HFFc6 (cell line): Measurements from ENCODE around the gene PDE4D. TPM values are rescaled to one million over a fixed set of nuclear protein-coding genes. Genes with fewer than 3 reads are reported as not detected.

ENCODE experiments used
- DNase-seq: peaks from one replicate; pipeline ENCODE4 v3.0.0-alpha.2; 2018
- H3K27ac Mint-ChIP-seq: 2 replicates; pipeline ENCODE4 v1.8.0; 2020; ENCODE audit warnings: mild to moderate bottlenecking, mixed read lengths
- H3K27me3 Mint-ChIP-seq: 2 replicates; pipeline ENCODE4 v1.8.0; 2021; ENCODE audit warnings: mild to moderate bottlenecking, moderate library complexity, mixed read lengths; ENCODE audit not compliant: insufficient read depth
- H3K36me3 Mint-ChIP-seq: 2 replicates; pipeline ENCODE4 v1.8.0; 2021; ENCODE audit warnings: low read depth, mixed read lengths
- H3K4me1 Mint-ChIP-seq: 2 replicates; pipeline ENCODE4 v1.8.0; 2020; ENCODE audit warnings: low read depth, mixed read lengths
- H3K4me3 Mint-ChIP-seq: 2 replicates; pipeline ENCODE4 v1.8.0; 2020; ENCODE audit warnings: mild to moderate bottlenecking, moderate library complexity, mixed read lengths
- H3K9me3 Mint-ChIP-seq: 2 replicates; pipeline ENCODE4 v1.8.0; 2020; ENCODE audit warnings: mild to moderate bottlenecking, mixed read lengths
- total RNA-seq, 6 experiments: library from RNA; stranded (reverse); fragmentation: NEBNext Ultra II Directional; extraction: Animal tissue kit (Norgen Biotek cat#: 25700); gene quantifications; 2 replicates in 1 of 6; 3 replicates in 5 of 6; pipeline ENCODE4 v1.2.3, GENCODE V29; 2021
- TF ChIP-seq, protein P1 (sequence below): fragments of 200-600 bp; sonication (generic); IDR thresholded peaks from 2 replicates; pipeline ENCODE4 v1.5.0; 2021; ENCODE audit warnings: antibody characterized with exemption, mild to moderate bottlenecking

PDE4D gene
- total RNA-seq, 6 experiments from 2014 or later, result 1.8 to 7.3 (median 6.2) TPM

DNA sequence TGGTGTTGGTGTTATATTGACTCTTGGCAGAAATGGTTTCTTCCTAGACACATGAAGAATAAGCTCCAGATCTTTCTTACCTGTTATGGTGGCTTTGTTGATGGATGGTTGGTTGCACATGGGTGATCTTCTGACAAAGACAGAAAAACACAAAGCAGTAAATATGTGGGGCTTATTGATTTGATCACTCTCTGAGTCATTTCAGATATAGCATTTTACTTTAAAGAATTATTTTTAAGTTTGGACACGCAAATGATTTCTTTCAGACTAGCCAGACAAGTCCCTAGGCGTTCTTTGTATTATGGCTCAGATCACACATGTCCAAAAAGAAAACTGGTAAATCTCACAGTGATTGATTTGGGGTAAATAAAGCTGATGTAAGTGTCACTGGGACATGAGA lies 713.0 kb downstream of the PDE4D start:
- DNase-seq, result no peak
- Mint-ChIP-seq H3K36me3 (no peaks in the 10 kb centered on the region), H3K4me3 (no peak overlapping the region), H3K4me1 (no peaks in the 10 kb centered on the region), H3K9me3 (no peaks in the 10 kb centered on the region), H3K27ac (no peak overlapping the region), H3K27me3 (peaks cover 11% of the 10 kb centered on the region; the same call in 1 of the 2 replicates)
- TF ChIP-seq, protein P1, sequence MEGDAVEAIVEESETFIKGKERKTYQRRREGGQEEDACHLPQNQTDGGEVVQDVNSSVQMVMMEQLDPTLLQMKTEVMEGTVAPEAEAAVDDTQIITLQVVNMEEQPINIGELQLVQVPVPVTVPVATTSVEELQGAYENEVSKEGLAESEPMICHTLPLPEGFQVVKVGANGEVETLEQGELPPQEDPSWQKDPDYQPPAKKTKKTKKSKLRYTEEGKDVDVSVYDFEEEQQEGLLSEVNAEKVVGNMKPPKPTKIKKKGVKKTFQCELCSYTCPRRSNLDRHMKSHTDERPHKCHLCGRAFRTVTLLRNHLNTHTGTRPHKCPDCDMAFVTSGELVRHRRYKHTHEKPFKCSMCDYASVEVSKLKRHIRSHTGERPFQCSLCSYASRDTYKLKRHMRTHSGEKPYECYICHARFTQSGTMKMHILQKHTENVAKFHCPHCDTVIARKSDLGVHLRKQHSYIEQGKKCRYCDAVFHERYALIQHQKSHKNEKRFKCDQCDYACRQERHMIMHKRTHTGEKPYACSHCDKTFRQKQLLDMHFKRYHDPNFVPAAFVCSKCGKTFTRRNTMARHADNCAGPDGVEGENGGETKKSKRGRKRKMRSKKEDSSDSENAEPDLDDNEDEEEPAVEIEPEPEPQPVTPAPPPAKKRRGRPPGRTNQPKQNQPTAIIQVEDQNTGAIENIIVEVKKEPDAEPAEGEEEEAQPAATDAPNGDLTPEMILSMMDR, result no peak

- TF ChIP-seq, protein P1, result no peak
- no peak overlapping the region for H3K4me3 Mint-ChIP-seq
- no peaks in the 10 kb centered on the region for H3K4me1 Mint-ChIP-seq
- H3K27me3 Mint-ChIP-seq, result peaks cover 11% of the 10 kb centered on the region; the same call in 1 of the 2 replicates
- no peak for DNase-seq
- H3K9me3 Mint-ChIP-seq, result no peaks in the 10 kb centered on the region
- no peak overlapping the region for H3K27ac Mint-ChIP-seq
- H3K36me3 Mint-ChIP-seq, result no peaks in the 10 kb centered on the region
These were observed 713.8 kb downstream of the PDE4D start for GRCh38 chr5:59179704-59180103.

GRCh38 chr5:59178482-59178881 lies 715.0 kb downstream of the PDE4D start:
- TF ChIP-seq, protein P1, result no peak
- Mint-ChIP-seq H3K27me3 (peaks cover 11% of the 10 kb centered on the region; the same call in 1 of the 2 replicates), H3K4me3 (no peak overlapping the region), H3K4me1 (peaks cover 7% of the 10 kb centered on the region; the same call in 1 of the 2 replicates), H3K27ac (no peak overlapping the region), H3K9me3 (no peaks in the 10 kb centered on the region), H3K36me3 (no peaks in the 10 kb centered on the region)
- DNase-seq, result no peak

DNA sequence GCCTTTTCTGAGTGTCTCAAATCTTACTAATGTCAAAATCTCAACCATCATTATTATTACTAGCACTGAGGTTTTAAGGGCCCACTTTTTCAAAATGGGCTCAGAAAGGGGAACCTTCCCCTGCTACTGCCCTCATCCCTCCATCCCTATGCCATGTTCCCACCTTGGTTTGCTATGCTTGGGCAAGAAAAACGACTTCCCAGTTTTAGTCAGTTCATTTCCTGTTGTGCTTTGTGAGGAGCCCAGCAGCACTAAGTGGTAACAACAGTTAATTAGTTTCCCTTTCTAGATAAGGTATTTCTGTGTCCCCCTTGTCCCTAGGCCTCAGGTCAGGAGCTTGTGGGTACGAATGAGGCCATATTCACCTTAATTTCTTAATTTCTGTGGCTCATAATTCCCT lies 715.5 kb downstream of the PDE4D start:
- no peak for DNase-seq

GRCh38 chr5:59177644-59178043 lies 715.9 kb downstream of the PDE4D start:
- TF ChIP-seq, protein P1, result no peak
- Mint-ChIP-seq H3K27me3 (0 out of 2 replicates have a peak, but pooled peaks cover 5% of the 10 kb centered on the region), H3K36me3 (no peaks in the 10 kb centered on the region), H3K27ac (no peak overlapping the region), H3K4me1 (peaks cover 7% of the 10 kb centered on the region; the same call in 1 of the 2 replicates), H3K9me3 (no peaks in the 10 kb centered on the region), H3K4me3 (no peak overlapping the region)
- no peak for DNase-seq

More for the DNA sequence above, 715.5 kb downstream of the PDE4D start:
- H3K9me3 Mint-ChIP-seq, result no peaks in the 10 kb centered on the region
- no peak overlapping the region for H3K4me3 Mint-ChIP-seq
- TF ChIP-seq, protein P1, result no peak
- H3K36me3 Mint-ChIP-seq, result no peaks in the 10 kb centered on the region
- no peak overlapping the region for H3K27ac Mint-ChIP-seq
- H3K4me1 Mint-ChIP-seq, result peaks cover 7% of the 10 kb centered on the region; the same call in 1 of the 2 replicates
- peaks cover 8% of the 10 kb centered on the region; the same call in 1 of the 2 replicates for H3K27me3 Mint-ChIP-seq
